Measurements from ENCODE around the gene PKD1L1.

GRCh38 chr7:47806701-47807103 is 141.6 kb downstream of the PKD1L1 start:
- TF ChIP-seq POLR2AphosphoS5 (IDR thresholded peaks at IDR 0.05; ENCODE audit: borderline replicate concordance, low read depth, low read length), result no peak
- no peak for TF ChIP-seq EZH2 (IDR thresholded peaks at IDR 0.05)
